Keratinocyte (primary cell): ENCODE results near the gene NKX2-3. TPM values are rescaled to one million over a fixed set of nuclear protein-coding genes. Genes with fewer than 3 reads are reported as not detected.

ENCODE experiments used
- DNase-seq: peaks from one replicate; pipeline ENCODE4 v3.0.0-alpha.2; 2011; ENCODE audit warnings: low read depth, missing footprints, low spot score
- FAIRE-seq: peaks from 2 replicates; lab custom pipeline; 2011; peaks lifted over from hg19 to GRCh38; lab: Jason Lieb, UNC
- H2AFZ ChIP-seq: 2 replicates; pipeline ENCODE4 v1.6.0; 2012; ENCODE audit warnings: low read length, control low read depth, inconsistent platforms; ENCODE audit not compliant: control insufficient read depth
- H3K27ac ChIP-seq: 2 replicates; pipeline ENCODE4 v1.5.1; 2011; ENCODE audit warnings: low read length; ENCODE audit not compliant: control insufficient read depth, insufficient read depth
- H3K27me3 ChIP-seq: 3 replicates; pipeline ENCODE4 v1.6.0; 2011; ENCODE audit warnings: low read length; ENCODE audit not compliant: control insufficient read depth, insufficient read depth; ENCODE audit errors: extremely low read depth
- H3K36me3 ChIP-seq, 2 experiments: 2 replicates in 1 of 2; 3 replicates in 1 of 2; pipeline ENCODE4 v1.5.1; 2011; ENCODE audit warnings: low read length in 2 of 2, mild to moderate bottlenecking in 1 of 2; ENCODE audit not compliant: control insufficient read depth in 2 of 2, insufficient read depth in 2 of 2; ENCODE audit errors: extremely low read depth in 1 of 2
- H3K4me1 ChIP-seq: 3 replicates; pipeline ENCODE4 v1.5.1; 2011; ENCODE audit warnings: low read length; ENCODE audit not compliant: control insufficient read depth, insufficient read depth; ENCODE audit errors: extremely low read depth
- H3K4me2 ChIP-seq: 3 replicates; pipeline ENCODE4 v1.6.0; 2011; ENCODE audit warnings: low read depth, low read length; ENCODE audit not compliant: control insufficient read depth, insufficient read depth; ENCODE audit errors: extremely low read depth
- H3K4me3 ChIP-seq, 3 experiments: fragments of 200-600 bp in 1 of 3; sonication (generic) in 1 of 3; 2 replicates in 2 of 3; 3 replicates in 1 of 3; pipeline ENCODE4 v1.5.1; 2011 to 2016; ENCODE audit warnings: low read length in 3 of 3, mild to moderate bottlenecking in 3 of 3, control low read depth in 2 of 3, inconsistent platforms in 1 of 3, low read depth in 1 of 3, mixed read lengths in 1 of 3, mixed run types in 1 of 3, moderate library complexity in 1 of 3; ENCODE audit not compliant: control insufficient read depth in 2 of 3, insufficient read depth in 2 of 3; ENCODE audit errors: extremely low read depth in 1 of 3
- H3K79me2 ChIP-seq: 2 replicates; pipeline ENCODE4 v1.6.0; 2012; ENCODE audit warnings: low read length; ENCODE audit not compliant: control insufficient read depth, insufficient read depth
- H3K9ac ChIP-seq: 3 replicates; pipeline ENCODE4 v1.6.0; 2011; ENCODE audit warnings: low read length; ENCODE audit not compliant: control insufficient read depth, insufficient read depth; ENCODE audit errors: extremely low read depth
- H3K9me1 ChIP-seq: 3 replicates; pipeline ENCODE4 v1.6.0; 2011; ENCODE audit warnings: low read length; ENCODE audit not compliant: control insufficient read depth, insufficient read depth; ENCODE audit errors: extremely low read depth
- H3K9me3 ChIP-seq: 2 replicates; pipeline ENCODE4 v1.5.1; 2012; ENCODE audit warnings: low read depth, low read length; ENCODE audit not compliant: control insufficient read depth
- H4K20me1 ChIP-seq: 3 replicates; pipeline ENCODE4 v1.6.0; 2011; ENCODE audit warnings: low read length; ENCODE audit not compliant: control insufficient read depth, insufficient read depth; ENCODE audit errors: extremely low read depth
- EZH2 ChIP-seq: IDR thresholded peaks from one replicate; pipeline ENCODE4 v1.6.1; 2012; ENCODE audit warnings: inconsistent platforms, mild to moderate bottlenecking, low read length, moderate library complexity
- dilution Hi-C: fragments of 300-500 bp; cut with MboI; formaldehyde crosslinking; loops from one replicate; pipeline ENCODE4 v1.7.0; 2020; ENCODE audit warnings: low sequenced_read_pairs; ENCODE audit not compliant: extremely low pct_ligation_motif_present
- polyA plus RNA-seq, 5 experiments: library from polyadenylated mRNA; depleted of rRNA in 3 of 5; stranded (reverse) in 3 of 5; stranded (forward) in 1 of 5; unstranded in 1 of 5; fragments of >200 nt; gene quantifications; 1 replicate in 1 of 5; 2 replicates in 3 of 5; 3 replicates in 1 of 5; pipeline versions ENCODE4 v1.2.1 to v1.2.3, GENCODE V29; 2011 to 2012; ENCODE audit warnings: missing spikeins in 2 of 5, low read depth in 1 of 5, low replicate concordance in 1 of 5
- TF ChIP-seq, protein P1 (sequence below), 3 experiments: IDR thresholded peaks in 1 of 3; conservative IDR thresholded peaks in 1 of 3; optimal IDR thresholded peaks in 1 of 3; 2 replicates in 2 of 3; 3 replicates in 1 of 3; pipeline versions ENCODE3 to v1.5.1; 2011; ENCODE audit warnings: low read length in 3 of 3, mild to moderate bottlenecking in 3 of 3, moderate library complexity in 2 of 3, control low read depth in 1 of 3, inconsistent platforms in 1 of 3; ENCODE audit not compliant: insufficient read depth in 2 of 3; ENCODE audit errors: extremely low read depth in 1 of 3

The NKX2-3 gene
- polyA plus RNA-seq, 1 donor (not counting 4 experiments of a cell fraction or from before 2014, with no cell fraction given) = not detected

GRCh38 chr10:99525897-99526296, 6.8 kb upstream of the NKX2-3 start:
- dilution Hi-C loops = no loop called here
- H3K27me3 ChIP-seq = peaks cover 100% of the 10 kb centered on the region

DNA sequence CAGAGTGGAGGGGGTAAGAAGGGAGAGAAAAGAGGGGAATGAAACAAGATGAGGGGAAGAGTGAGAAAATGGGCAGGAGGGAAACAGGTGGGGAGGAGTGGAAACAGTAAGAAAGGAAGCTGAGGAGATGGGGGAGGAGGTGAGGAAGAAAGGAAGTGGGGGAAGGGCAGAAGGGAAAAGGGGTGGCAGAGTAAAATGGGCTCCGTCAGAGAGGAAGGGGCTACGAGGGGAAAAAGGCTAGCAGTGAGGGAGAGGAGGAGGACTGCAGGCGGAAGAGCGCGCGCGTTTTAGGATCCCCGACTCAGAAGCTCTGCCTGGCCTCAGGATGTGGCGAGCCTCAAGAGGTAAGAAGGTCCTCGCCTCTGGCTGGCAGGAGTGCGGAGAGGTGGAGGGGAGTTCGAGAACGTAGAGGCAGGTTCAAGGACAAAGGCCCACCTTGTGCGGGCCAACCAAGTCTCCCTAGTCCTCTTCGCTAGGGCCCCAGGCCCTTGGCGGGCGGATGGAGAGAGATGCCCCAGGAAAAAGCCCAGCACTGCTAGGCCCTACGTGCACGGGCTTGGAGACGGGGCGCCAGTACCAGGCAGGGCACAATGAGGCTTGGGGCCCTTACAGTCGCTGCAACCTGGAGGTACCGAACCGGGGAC, 5.8 kb upstream of the NKX2-3 start:
- Histone ChIP-seq H2AFZ (no peak overlapping the region), H3K9me1 (no peaks in the 10 kb centered on the region), H3K79me2 (no peaks in the 10 kb centered on the region), H3K4me3 (no peak overlapping the region), H3K27me3 (peaks cover 100% of the 10 kb centered on the region), H3K36me3 (no peaks in the 10 kb centered on the region), H3K27ac (no peak overlapping the region), H3K4me1 (no peaks in the 10 kb centered on the region), H3K9me3 (peaks cover 3% of the 10 kb centered on the region), H4K20me1 (peaks cover 4% of the 10 kb centered on the region), H3K4me2 (no peak overlapping the region), H3K9ac (no peak overlapping the region)
- FAIRE-seq (no peak), DNase-seq (no peak)
- no peak for TF ChIP-seq EZH2
- TF ChIP-seq, protein P1, sequence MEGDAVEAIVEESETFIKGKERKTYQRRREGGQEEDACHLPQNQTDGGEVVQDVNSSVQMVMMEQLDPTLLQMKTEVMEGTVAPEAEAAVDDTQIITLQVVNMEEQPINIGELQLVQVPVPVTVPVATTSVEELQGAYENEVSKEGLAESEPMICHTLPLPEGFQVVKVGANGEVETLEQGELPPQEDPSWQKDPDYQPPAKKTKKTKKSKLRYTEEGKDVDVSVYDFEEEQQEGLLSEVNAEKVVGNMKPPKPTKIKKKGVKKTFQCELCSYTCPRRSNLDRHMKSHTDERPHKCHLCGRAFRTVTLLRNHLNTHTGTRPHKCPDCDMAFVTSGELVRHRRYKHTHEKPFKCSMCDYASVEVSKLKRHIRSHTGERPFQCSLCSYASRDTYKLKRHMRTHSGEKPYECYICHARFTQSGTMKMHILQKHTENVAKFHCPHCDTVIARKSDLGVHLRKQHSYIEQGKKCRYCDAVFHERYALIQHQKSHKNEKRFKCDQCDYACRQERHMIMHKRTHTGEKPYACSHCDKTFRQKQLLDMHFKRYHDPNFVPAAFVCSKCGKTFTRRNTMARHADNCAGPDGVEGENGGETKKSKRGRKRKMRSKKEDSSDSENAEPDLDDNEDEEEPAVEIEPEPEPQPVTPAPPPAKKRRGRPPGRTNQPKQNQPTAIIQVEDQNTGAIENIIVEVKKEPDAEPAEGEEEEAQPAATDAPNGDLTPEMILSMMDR (optimal IDR thresholded peaks at IDR 0.05 in 1 of 3, IDR thresholded peaks at IDR 0.05 in 1 of 3, conservative IDR thresholded peaks at IDR 0.05 in 1 of 3; ENCODE audit: extremely low read depth in 1 of 3, insufficient read depth in 2 of 3, low read length in 3 of 3) = no peak
- dilution Hi-C loops = no loop called here

More at GRCh38 chr10:99525897-99526296, 6.8 kb upstream of the NKX2-3 start:
- TF ChIP-seq, protein P1 (optimal IDR thresholded peaks at IDR 0.05 in 1 of 3, IDR thresholded peaks at IDR 0.05 in 1 of 3, conservative IDR thresholded peaks at IDR 0.05 in 1 of 3; ENCODE audit: extremely low read depth in 1 of 3, insufficient read depth in 2 of 3, low read length in 3 of 3) = no peak
- no peak for TF ChIP-seq EZH2
- Histone ChIP-seq H3K9me1 (no peaks in the 10 kb centered on the region), H3K4me2 (no peak overlapping the region), H3K9me3 (no peaks in the 10 kb centered on the region), H3K36me3 (no peaks in the 10 kb centered on the region), H3K9ac (no peak overlapping the region), H3K4me3 (no peak overlapping the region), H3K4me1 (no peaks in the 10 kb centered on the region), H3K27ac (no peak overlapping the region), H2AFZ (no peak overlapping the region), H3K79me2 (no peaks in the 10 kb centered on the region), H4K20me1 (peaks cover 4% of the 10 kb centered on the region)
- no peak for FAIRE-seq
- no peak for DNase-seq
